T1000 (cell line): ENCODE results near the gene MAML2.
"Not testable (repeated sequence)": the region's sequence is repeated elsewhere in the genome, so short reads cannot be mapped to it uniquely, and the experiment has no call there.

ENCODE experiments used
- DNase-seq: peaks from one replicate; lab custom pipeline; 2025; ENCODE audit warnings: mixed read lengths; lab: John Stamatoyannopoulos, UW

MAML2 gene

GRCh38 chr11:96186806-96187205 lies 156.2 kb downstream of the MAML2 start:
- no peak for DNase-seq

GRCh38 chr11:96185220-96185768 lies 157.7 kb downstream of the MAML2 start:
- no peak for DNase-seq

DNA sequence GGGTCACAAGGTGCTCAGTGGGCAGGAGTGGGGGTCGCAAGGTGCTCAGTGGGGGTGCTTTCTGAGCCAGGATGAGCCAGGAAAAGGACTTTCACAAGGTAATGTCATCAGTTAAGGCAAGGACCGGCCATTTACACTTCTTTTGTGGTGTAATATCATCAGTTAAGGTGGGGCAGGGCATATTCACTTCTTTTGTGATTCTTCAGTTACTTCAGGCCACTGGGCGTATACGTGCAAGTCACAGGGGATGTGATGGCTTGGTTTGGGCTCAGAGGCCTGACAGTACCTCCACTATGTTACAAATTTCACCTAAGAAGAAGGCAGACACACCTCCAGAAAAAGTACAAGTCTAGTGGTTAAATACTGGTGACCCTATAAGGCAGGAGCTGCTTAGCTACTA lies 162.1 kb downstream of the MAML2 start:
- not testable (repeated sequence) for DNase-seq

GRCh38 chr11:96180341-96180740 lies 162.7 kb downstream of the MAML2 start:
- no peak for DNase-seq

- no peak for DNase-seq
Measured at GRCh38 chr11:96179905-96180304, 163.1 kb downstream of the MAML2 start.

GRCh38 chr11:96178887-96179279 lies 164.1 kb downstream of the MAML2 start:
- no peak for DNase-seq

DNA sequence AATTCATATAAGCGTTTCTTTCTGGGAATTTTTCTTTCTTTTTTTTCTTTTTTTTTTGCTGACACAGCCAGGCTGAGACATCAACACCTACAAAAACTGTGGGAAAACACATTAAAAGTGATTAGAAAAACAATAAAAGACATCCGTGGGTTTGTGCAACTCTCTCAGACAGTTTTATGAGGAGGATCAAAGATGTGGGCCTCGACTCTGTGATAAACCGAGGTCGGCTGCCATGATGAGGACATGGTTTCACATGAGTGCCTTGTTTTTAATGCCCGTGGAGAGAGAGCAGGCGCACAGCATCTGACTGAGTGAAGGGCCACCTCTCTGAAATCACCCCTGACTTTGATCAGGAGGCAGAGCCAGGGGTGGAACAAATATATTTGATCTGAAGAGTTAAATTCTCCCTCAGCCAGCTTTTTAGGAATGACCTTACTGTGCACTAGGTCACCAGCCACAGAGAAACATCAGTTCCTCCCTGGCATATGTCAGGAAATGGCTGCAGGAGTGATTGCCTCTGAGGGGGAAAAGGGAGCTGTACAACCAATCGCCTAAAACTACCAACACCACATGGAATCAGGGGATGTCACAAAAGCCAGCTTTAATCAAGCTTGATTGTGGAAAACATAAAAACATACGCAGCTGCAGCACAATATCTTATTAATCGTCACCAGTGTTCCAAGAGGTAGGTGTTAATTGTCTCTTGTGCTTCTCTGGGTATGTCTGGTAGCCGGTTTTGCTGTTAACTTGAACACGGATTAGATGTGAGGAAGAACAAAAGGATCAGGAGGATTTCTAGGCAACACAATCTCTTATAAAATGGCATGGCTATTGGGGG lies 164.7 kb downstream of the MAML2 start:
- no peak for DNase-seq

- DNase-seq = no peak
Measured at GRCh38 chr11:96177146-96177545, 165.8 kb downstream of the MAML2 start.

DNA sequence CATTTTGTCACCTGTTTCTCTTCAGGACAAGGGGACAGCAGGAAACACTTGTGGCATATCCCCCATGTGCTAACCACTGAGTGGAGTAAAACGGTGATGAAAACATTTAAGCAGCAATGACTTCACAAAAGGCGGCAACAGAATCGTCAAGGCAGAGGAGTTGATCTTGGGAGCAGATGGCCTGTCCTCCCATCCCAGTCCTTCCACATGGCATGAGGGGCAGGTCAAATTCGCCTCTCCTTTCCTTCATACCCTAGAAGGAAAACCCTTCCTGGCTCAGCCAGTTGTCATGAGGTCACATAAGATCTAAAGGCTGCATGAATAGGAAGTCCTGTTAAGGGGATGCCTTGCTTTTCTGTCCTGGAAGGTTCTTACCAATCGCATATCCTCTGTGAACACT lies 169.1 kb downstream of the MAML2 start:
- no peak for DNase-seq

DNA sequence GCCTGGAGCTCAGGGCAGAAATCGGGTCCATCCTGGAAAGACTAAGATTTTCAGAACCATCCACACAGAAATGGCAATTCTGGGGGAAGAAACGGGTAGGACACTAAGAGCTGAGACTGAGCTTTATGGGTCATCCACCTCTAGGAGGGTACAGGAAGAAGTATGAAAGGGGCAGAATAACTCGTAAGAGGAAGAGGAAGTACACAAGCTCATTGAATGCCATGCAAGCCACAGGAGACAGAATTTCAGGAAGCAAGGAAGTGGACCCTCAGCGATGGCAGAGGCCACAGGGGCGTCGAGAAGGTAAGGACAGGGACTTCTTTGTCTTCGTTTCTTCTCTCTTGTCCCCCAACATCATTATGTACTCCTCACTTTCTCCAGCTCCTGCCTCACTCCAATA lies 169.6 kb downstream of the MAML2 start:
- DNase-seq = no peak

DNA sequence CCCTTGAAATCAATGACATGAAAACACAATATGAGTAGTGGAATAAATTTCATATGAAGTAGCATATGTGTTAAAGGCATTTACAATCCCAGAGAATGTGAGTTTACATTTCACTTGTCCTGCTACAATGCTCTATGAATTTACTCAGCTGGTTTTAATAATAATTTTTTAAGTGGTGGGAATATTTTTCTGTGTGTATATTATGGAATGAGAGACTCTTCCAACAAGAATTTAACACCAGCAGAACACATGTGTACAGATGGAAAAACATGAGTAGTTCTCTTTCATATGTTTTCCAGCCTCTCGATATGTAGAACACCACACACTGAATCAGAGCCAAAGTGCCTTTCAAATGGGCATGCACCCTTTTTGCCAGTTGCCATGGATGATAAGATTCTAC lies 170.4 kb downstream of the MAML2 start:
- no peak for DNase-seq

GRCh38 chr11:96169250-96169649 lies 173.7 kb downstream of the MAML2 start:
- DNase-seq = no peak

DNA sequence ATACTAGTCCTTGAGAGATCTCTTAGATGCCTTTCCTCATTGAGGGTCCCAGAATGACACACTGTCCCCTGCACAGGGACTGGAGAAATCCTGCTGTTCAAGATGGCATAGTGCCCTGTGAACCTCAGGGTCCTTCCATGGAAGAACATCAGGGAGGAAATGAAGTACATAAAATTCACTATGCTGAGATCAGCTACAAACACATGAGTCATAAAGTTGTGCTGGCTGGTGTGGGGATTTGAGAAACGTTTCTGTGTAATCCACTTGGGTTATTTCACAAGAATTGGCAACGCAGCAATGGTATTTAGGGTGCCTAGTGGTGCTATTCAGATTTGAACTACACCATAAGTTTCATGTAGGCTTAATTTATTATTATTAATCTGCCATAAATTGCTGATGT lies 174.4 kb downstream of the MAML2 start:
- no peak for DNase-seq

GRCh38 chr11:96167787-96168186 lies 175.2 kb downstream of the MAML2 start:
- no peak for DNase-seq

GRCh38 chr11:96167203-96167758 lies 175.7 kb downstream of the MAML2 start:
- DNase-seq = no peak

DNA sequence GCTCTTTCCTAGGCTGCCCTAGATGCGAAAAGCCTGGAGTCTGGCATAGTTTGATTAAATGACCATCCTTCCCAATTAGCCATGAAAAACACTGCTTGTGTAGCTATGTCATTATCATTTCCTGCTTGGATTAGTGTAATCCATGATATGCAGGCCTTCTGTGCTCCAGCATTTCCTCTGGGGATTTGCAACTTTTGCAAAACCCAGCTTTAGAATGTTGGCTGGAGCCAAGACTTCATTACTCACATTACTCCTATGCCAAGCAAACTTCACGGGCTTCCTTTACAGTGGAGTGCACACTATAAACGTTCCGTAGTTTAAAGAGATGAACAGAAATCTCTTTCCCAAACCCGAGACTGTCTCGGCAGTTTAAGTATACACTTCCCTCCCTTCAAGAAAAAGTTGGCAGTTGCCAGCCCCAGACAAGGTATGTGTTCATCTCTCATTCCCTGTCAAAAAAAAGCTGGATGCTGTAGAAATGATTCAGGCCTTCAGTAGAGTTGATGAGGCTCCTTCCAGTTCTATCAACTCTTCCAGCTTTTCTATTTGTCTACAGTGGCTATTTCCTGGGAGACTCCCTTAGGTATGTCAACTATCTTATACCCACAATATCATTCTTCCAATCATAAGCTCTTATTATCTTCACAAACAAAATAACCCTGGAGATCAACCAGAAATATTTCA lies 180.0 kb downstream of the MAML2 start:
- peak; percentile 15 for DNase-seq

DNA sequence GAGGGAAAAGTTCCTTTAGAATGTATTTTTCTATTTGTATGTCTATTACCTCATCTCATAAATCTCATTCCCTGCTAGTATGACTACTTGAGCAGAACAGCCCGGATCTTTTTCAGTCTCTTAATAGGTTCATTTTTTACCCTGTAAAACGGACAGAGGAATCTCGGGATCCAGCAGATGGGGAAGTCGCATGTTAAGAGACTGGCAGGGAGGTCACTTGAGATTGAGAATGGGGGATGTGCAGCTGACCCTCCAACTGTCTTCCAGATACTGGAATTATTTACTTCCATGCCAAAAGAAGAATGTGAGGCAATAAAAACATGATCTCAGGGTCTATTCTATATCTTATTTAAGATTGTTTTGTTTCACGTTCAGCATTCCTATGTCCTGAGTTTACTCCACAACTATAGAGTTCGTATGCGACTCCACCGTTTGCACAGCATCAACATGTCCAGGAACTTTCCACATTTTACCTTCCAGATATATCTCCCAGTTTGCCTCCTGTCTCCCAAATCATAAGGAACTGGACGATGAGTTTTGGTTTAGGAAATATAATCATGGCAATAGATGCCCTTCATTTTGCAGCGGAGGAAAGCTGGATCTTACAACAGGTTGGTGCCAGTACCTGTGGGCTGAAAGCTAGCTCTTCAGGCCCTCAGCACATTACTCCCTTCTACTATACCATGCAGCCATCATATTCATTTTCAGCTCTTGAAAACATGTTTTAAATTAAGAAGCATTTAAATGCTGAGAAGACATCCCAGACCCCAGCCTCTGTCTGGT lies 181.5 kb downstream of the MAML2 start:
- DNase-seq = no peak

GRCh38 chr11:96160732-96161306 lies 182.2 kb downstream of the MAML2 start:
- no peak for DNase-seq

DNA sequence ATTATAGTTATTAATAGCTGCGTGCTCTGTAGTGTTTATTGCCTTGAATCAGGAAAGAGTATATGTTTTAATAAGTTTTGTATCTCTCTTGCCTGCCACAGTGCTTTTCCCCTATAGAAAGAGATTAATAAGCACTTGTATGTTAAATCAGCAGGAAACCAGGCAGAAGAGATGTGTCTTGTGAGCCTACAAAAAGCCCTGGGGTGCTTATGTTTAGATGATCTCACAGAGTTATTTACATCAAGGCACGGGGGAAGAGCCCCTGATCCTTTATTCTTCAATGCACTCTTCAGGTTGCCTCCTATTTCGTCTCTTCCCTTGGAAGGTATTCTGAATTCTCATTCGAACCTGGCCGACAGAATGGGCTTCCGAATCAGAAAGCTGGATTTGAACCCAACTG lies 183.0 kb downstream of the MAML2 start:
- no peak for DNase-seq

- no peak for DNase-seq
Measured at GRCh38 chr11:96158126-96158525, 184.9 kb downstream of the MAML2 start.

- no peak for DNase-seq
Measured at GRCh38 chr11:96157517-96157873, 185.5 kb downstream of the MAML2 start.

DNA sequence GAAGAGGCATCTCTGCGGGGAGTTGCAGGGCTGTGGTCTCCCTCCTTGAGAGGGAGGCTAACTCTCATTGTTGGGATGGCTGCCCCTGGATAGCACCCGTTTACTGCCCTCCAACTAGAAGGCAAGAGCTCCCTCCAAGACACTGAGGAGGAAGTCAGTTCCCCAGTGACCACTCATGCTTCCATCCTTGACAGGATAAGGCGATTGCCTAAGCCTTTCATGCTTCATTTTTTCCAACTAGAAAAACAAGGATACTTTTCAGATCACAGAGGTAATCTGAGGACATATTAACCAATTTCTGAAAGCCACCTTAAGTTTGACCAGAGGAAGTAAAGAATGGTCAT lies 186.6 kb downstream of the MAML2 start:
- DNase-seq = no peak
